GM18502 (cell line): ENCODE measurements around the gene LRCH4.
"Not testable (repeated sequence)": the region's sequence is repeated elsewhere in the genome, so short reads cannot be mapped to it uniquely, and the experiment has no call there.

Source experiments
- ATAC-seq: cut with Tn5 transposase; IDR thresholded peaks from one replicate; pipeline ENCODE4 v1.9.1; 2021; ENCODE audit warnings: mild to moderate bottlenecking; ENCODE audit not compliant: unreplicated experiment, poor library complexity

Gene LRCH4

DNA sequence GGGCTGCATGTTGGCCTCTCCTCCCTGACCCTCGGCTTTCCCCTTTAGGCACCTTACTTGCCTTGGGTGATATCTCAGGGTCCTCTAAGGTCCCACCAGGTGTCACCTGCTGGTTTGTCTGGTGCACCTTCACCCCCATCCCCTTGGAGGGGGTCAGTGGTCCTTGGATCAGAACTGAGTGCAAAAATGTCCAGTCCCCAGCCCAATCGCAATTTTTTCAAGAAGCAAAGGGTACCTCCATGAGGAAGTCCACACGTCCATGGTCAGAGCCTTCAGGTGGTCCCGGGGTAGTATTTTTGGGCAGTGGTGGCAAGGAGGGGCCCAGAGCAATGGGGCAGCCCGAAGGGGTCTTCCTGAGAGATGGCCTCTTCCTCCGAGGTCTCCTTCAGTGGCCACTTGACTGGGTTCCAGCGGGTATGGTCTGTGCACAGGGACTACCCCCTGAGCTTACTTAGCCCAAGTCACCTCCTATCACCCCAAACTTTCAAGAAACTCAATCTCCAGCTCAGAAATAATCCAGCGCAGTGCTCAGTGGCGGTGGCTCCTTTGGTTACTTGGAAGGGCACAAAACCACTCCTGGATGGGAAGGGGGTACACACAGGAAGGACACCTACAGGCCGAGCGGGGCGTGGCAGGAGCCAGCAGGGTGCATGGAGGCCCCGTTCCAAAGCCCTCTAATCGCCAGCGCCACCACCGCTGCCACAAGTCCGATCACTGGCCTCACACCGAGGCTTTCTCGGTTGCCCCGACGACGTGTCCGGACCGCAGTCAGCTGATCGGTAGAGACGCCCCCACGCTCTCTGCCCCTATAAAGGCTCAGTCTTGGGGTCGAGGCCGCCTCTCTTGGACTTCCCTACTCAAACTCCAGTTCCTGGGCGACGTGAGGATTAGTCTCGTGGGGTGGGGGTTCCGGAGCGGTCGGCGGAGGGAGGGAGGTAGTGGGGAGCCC is 16.8 kb downstream of the LRCH4 start:
- ATAC-seq: no peak

DNA sequence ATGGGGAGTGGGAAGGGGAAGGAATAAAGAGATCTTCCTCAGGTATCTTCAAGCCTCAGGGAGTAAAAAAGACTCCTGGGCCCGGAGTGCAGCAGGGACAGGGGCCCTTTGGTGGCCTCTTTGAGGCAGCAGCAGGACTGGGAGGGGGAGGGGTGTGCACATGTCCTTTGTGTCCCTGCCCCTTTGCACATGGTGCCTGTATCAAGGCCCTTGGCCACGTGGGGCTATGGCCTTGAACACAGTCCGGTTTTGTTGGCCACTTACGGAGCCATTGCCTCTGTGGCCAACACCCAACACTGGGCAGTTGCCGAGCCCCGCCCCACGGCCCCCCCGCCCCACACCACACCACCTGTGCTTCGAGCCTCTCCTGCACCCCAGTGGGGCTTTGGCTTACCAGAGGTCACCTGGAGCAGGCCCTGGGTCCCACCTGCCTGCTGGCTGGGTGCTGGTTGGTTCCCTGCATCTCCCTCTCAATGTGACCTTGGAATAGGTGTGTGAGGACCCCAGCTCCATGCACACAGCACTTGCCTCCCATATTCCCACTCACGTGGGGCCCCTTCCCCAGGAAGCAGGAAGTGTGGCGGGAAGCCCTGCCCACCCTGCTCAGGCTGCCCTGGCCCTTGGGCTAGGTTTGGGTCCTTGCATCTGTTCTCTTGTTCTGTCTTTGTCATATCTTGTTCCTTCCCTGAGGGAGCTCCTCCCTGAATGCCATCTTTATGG is 17.6 kb downstream of the LRCH4 start:
- ATAC-seq: no peak

DNA sequence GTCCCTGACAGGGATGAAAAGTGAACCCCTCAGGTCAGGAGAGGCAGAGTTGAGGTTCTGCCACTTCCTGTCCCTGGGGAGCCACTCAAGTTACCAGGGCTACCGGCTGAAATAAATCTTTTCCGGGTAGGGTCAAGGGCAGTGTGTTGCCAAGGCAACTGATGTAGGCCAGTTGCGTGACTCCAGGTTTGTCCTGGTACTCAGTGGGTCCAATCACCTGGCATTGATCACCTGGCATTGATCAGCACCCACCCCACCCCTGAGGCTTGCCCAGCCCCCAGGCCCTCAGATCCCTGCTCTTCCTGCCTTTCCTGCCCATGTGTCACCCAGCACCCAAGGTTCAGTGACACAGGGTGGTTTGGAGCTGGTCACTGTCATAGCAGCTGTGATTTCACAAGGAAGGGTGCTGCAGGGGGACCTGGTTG is 18.2 kb downstream of the LRCH4 start:
- ATAC-seq: no peak

DNA sequence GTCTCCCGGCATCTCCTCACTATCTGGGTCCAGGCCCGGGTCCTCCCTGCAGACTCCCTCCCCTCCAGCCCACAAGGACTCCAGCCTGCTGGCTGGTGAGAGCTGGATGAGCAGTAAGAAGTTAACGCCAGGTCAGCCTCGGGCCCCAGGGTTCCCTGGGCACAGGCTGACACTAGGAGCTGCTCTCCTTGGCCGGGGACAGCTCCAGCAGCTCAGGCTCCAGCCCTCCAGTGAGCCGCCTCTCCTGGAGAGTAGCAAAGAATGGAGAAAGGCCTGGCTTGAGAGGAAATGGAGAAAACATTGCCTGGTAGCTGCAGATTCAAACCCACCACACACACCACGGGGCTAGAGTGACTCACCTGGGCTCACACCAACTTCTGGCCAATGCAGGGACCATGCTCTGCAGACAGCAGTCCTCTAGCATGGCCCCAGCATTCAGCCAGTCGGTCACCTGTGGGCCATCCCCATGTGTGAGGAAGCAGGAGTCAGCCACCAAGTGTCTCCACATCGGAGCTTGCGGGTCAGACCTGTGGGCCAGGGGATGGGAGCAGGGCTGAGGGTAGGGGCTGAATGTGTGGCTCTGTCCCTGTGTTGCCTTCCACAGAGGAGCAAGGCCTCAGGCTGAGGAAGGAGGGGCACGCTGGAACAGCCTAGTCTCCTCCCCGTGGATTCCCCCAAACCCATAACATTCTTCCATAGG is 18.7 kb downstream of the LRCH4 start:
- ATAC-seq: no peak

DNA sequence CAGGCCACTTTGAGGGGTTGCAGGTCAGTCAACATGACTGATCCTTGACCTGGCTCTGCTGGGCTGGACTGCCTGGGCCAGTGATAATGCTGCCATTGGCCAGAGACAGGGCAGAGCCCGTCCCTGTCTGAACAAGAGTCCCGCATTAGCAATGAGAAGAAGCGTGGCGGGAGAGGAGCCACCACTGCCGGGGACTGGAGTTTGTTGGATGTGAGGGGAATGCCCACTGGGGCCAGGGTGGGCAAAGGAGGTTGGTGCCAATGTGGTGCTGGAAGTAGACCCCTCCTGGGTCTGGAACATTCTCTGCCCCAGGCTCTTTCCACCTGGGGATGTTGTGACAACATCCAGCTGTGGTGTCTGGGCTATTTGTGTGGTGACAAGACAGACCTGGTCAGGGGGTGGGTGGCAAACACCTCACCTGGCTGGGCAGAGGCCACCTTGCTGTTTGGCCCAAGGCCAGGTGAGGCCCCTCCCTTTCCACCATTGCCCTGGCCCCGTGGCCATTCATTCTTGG is 19.9 kb downstream of the LRCH4 start:
- ATAC-seq: no peak

DNA sequence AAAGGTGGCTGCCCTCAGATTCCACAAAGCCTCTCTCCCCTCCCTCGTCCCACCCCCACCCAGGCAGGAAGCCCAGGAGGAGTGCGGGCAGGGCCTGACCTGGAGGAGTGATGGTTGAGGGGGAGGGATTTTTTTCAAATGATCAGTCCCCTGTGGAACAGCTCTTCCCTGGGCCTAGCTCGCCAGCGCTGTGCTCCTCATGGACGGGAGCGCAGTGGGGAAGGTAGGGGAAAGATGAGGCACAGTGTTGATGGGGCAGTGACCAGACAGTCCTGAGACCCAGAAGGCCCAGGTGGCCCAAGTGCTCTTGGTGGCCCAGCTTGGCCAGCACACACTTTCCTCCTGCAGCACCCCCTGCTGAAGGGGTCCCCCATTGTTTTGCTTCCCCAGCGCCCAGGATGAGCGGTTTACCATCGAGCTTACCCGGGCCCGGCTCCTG is 20.8 kb downstream of the LRCH4 start:
- ATAC-seq: no peak

DNA sequence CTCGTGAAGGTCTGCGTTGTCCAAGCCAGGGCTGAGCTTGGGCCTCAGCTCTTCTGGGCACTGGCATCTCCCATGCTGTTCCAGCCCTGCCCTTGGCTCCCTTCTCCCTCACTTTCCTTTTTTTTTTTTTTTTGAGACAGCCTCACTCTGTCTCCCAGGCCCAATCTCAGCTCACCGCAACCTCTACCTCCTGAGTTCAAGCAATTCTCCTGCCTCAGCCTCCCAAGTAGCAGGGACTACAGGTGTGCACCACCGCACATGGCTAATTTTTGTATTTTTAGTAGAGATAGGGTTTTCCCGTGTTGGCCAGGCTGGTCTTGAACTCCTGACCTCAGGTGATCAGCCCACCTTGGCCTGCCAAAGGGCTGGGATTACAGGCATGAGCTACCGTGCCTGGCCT is 21.5 kb downstream of the LRCH4 start:
- ATAC-seq: not testable (repeated sequence)

DNA sequence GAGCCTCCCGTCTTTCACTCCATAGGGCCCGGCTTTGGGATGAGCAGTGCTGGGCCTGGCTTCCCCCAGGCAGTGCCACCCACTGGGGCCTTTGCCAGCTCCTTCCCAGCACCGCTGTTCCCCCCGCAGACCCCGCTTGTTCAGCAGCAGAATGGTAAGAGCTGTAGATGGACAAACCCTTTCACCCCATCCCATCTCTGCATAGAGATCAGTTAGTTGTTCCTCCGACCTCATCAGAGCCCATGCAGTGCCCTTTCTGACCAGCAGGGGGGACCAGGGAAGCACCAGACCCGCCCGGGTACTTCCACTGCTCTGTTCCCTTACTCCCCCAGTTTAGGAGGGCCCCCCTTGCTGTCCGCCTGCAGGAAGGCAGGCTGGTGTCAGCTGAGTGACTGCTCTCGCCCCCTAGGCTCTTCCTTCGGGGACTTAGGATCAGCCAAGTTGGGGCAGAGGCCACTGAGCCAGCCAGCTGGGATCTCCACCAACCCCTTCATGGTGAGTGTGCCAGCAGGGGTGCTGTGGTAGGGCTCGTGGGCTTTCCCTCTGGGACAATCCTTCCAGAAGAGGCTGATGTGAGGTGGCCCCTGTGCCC is 22.0 kb downstream of the LRCH4 start:
- peak; percentile 44 for ATAC-seq

DNA sequence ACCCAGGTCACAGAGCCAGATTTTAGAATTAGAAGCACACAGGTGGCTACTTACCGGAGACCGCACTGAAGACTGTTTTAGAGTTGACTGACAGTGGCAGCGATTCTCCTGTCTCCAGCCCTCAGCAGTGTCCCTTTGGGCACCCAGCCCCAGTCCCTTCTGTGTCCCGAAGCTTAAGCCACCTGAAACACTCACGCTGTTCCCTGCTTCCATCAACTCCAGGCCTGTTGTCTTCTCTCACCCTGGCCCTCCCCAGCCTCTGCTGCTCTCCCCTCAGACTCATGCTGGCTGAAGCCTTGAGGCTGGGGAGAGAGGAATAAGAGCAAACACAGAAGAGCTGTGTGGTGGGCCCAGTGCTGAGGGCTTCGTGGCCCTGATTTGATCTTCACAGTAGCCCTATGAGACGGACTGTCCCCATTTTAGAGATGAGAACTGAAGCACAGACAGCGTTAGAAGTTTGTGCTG is 22.8 kb downstream of the LRCH4 start:
- ATAC-seq: no peak

DNA sequence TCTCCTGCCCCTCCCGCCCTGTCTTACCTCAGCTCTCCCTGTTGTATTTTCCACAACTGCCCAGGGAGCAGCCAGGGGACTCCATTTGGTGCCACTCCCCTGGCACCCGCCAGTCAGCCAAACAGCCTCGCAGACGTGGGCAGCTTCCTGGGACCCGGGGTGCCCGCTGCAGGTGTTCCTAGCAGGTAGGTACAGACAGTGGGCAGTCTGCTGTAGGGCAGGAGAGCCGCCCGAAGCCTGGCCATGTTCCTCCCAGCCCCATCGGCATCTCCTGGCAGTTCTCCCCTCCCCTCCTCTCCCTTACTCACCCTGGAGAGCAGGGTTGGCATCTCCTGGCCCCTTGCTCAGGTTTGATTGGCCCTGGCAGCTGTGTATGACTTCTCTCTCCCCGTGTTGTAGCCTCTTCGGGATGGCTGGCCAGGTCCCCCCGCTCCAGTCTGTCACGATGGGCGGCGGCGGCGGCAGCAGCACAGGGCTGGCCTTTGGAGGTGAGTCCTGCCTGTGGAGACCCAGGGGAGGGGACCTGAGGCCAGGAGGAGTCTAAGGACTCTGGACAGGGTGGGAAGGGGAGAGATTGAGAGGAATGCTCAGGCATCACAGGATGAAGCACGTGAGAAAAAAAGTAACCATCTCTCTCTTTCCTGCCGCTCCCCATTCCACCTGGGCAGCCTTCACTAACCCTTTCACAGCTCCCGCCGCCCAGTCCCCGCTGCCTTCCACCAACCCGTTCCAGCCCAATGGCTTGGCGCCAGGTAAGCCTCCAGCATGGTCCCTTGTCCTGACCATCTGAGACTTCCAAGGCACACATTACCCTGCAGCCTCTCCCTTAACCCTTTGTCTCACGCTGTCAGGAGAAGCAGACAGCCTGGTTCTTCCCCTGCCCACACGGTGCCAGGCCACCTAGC is 23.5 kb downstream of the LRCH4 start:
- no peak for ATAC-seq

DNA sequence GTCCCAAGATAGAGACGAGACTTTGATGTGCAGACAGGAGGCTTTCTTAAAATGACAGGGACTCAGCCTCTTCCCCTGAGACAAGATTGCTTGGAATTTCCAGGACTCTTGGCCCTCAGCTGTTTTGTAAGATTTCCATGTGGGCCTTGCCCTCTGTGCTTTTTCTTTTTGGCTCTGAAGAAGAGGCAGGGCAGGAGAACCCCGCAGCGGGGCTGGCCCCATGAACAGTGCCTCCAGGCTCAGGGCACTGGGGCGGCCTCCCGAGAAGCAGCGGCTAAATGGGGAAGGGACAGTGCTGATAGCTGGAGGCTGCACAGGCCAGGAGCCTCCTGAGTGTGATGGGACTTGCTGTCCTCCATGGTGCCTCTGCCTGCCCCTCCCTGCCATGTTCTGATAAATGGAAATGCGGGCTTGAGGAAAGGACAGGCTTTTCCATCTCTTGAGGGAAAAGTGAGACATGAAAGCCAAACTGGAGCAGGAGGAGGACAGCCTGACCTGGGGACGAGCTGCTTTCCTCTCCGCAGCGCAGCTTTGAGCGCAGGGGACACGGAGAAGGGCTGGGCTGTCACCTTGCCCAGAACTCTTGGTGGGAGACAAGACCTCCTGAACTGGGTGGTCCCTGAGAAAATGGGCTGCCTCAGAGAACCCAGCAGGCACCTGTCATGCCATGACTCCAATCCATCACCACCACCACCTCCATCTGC is 24.3 kb downstream of the LRCH4 start:
- ATAC-seq: no peak

DNA sequence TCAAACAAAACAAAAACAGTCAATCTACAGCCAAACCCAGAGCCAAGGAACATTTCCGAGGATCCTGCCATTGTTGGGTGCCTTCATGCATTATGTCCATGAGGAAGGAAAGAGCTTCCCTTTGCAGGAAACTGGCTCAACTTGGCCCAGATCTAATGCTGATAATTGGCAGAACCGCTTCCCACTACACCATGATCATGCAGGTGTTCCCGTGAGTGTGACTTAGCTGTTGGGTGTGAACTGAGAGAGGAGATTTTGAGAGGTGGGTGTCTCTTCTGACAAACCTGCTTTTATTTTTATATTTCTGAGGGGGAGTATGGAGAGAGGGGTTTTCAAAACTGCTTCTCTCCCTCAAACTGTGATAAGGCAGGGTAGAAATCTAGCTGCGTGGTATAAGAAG is 26.8 kb downstream of the LRCH4 start:
- ATAC-seq: no peak

DNA sequence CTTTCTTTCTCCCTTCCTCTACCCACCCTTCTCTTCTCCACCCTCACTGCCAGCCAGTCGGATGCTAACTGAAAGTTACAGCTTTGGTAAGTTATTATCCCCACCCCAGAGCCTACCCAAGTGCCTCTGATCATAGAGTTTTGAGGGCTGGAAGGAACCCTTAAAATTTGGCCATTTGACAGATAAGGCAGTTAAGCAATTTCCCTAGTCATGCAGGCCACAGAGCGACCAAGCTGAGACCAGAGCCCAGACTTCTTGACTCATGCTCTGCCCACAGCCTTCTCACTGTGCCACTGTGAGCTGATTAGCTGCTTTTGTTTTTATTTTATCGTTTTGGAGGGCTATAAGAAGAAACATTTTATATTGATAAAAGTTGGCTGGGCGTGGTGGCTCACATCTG is 29.4 kb downstream of the LRCH4 start:
- ATAC-seq: no peak

DNA sequence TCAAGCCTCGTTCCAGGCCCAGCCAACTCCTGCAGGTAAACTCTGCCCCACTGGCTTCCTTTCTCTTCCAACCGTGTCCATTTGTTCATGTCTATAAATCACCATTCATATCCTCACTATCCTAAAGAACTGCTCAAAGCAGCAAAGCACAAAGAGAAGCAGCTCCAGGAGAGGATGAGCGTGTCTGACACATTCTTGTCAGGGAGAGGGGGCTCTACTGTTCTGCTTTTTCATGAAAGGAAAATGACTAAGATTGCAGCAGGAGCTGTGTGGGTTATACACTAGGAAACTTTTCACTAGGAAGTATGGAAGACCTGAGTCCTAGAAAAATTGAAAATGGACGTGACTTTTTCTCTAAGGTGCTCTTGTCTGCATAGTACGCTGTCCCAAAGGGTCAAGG is 30.2 kb downstream of the LRCH4 start:
- ATAC-seq: no peak

DNA sequence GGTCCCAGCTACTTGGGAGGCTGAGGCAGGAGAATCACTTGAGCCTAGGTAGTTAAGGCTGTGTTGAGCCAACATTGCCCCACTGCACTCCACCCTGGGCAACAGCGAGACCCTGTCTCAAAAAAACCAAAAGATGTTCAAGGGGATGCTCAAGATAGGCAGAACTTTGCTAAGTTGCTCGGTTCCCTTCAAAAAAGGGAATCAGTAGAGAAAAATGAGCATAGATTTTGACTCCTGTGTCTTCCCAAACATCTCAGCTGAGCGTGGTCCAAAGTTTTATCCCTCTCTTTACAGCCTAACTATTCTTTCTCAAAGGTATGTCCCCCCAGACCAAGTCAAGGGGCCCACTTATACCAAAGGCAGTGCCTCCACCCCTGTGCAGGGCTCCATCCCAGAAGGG is 32.9 kb downstream of the LRCH4 start:
- ATAC-seq: no peak

DNA sequence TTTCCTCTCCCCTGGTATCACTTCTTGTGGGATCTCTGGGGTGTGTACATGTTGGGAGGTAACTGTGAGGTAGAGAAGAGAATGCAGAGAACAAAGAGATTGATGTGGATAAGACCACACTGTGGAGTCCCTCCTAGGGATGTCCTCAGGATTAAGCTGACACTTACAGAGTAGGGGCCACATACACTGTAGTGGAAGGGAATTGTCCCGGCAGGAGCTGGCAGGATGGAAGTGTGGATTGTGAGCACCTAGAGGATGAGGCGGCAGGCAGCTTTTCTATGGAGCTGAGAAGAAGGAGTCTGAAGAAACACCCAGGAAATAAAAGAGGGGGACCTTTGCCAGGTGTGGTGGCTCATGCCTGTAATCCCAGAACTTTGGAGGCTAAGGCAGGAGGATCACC is 33.4 kb downstream of the LRCH4 start:
- ATAC-seq: no peak

DNA sequence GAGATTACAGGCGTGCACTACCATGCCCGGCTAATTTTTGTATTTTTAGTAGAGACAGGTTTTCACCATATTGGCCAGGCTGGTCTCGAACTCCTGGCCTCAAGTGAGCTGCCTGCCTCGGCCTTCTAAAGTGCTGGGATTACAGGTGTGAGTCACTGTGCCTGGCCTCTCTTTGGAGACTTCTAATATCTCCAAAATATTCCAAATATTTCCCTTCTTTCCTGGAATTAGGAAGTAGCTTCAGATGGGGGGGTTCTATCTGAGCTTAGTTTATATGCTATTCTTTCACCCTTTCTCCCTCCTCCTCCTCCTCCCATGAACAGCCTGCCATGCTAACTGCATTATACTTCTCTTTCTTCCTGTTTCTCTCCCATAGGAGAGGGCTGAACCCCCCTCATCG is 37.5 kb downstream of the LRCH4 start:
- ATAC-seq: not testable (repeated sequence)

DNA sequence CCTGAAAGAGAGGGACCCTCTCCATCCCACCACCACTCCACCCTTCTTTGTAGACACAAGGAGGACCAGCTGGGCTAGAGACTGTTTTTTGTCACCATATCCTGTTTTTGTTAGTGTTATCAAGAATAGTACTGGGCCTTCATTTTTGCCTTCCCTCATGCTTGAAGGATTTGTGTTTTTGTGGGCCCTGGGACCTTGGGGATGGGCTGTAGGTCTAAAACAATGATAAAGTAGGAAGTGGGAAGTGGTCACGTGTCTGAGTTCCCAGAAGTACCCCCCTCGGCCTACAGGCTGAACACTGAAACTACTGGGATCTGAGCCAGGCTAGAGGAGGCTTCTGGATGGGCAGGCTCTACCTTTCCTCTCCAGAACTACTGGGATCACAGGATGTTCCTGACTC is 38.1 kb downstream of the LRCH4 start:
- no peak for ATAC-seq
